HG03280 (cell line): ENCODE data around the gene MOB3C.

Source experiments
- ATAC-seq: cut with Tn5 transposase; IDR thresholded peaks from one replicate; pipeline ENCODE4 v1.9.1; 2021; ENCODE audit warnings: mild to moderate bottlenecking, moderate library complexity; ENCODE audit not compliant: unreplicated experiment

Gene MOB3C

GRCh38 chr1:46639547-46639946 is 22.9 kb upstream of the MOB3C start:
- no peak for ATAC-seq

DNA sequence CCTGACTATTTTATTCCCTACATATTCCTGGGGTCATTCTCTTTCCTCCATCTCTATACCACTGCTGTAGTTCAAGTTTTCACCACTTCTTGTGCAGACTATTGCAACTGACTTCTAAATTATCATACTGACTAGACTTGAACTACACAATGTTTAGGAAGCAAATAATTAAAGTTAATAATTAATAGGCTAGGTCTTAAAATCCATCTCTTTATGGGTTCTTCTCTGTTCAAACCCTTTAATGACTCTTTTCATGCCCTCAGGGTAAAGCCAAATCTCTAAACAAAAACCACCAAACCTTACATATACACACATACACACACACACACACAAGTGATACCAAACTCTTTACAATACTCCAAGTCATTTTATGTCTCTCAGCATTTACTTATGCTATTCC is 22.3 kb upstream of the MOB3C start:
- no peak for ATAC-seq

DNA sequence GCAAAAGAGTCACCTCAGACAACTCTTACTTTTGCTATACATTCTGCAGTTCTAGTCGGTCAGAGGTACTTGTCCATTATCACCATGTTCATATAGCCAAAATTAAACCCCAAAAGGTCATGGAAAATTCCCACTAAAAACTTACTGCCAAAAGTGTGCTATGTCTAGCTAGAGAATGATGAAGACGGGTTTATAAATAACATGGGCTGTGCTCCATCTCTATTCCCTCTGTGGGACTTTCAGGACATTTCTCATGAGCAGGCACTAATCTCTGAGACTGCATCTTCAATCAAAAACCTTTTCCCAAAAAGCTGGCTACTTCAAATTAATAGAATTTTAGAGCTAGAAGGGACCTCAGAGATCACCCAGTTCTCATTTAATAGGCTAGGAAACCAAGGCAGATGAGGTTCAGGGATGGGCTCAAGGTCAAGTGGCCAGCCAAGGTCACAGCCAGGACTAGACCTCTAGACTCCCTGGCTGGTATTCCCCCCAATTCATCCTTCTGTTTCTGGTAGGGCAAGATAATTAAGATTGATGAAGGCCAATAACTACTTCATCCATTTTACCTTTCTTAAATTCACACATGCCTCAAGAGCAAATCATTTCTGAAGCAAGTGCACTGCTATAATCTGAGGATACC is 21.0 kb upstream of the MOB3C start:
- ATAC-seq, result no peak

- ATAC-seq, result no peak
Observed at GRCh38 chr1:46635205-46635604, 18.6 kb upstream of the MOB3C start.

GRCh38 chr1:46630719-46631118 is 14.1 kb upstream of the MOB3C start:
- no peak for ATAC-seq

GRCh38 chr1:46623743-46624644 is 7.4 kb upstream of the MOB3C start:
- no peak for ATAC-seq

DNA sequence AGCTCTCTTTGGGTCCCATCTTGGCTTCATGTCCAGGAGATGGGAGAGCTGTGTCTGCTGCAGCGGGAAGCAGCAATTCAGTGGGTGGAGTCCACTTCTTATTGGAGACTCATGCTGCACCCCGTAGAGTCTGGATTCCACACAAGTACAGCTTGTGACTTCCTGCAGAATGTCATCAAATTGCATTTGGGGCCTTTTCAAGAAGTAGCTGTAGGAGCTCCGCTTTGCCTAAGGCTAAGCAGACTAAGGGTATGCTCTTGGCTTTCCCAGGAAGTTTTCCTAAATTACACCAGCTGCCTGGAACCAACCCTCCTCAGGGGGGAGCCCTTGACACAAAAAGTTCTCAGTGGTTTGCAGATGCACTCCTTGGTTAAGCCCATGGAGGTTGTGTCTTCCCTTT is 5.7 kb upstream of the MOB3C start:
- ATAC-seq, result no peak

DNA sequence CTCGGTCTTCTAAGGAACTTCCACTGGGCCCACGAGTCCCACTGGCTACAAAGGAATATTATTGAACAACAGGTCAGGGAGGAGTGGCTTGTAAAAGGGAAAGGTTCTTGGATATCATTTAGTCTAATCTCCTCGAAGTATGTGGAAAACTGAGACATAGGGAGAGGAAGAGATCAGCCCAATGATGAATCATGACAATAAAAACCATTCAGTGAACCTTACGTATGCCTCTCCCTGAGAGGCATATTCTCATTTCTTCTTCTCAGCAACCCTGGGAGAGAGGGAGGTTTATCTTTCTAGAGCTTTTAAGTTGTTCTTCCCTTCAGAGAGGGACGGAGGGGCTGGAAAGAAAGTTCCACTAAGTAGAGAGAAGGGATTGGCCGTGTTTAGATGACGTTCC is 5.3 kb upstream of the MOB3C start:
- ATAC-seq, result no peak

DNA sequence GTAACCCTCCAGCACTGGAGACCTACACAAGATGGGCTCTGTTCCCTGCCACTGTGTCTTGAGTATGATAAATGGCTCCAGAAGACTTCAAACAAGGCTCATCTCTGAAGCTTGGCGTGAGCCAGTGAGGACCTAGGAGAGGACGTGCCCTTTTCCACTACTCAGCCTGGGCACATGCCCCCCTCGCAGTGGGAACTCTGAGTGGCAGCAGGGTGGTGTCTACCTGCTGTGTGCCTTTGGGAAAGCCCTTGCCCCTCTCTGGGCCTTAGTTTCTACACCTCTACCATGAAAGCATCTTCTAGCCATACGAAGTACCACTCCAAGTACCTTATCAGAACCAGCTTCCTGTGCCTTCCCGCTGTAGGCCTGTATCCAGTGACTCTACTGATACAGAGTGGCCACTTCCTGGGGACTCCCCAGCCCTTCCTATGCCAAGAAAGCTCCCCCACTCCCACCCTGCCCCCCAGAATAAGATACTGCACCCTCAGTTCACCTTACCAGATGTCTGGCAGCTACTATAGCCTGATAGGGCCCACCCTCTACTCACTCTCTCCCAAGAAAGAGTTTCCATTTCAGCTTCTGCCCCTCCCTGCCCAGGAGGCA is 3.1 kb upstream of the MOB3C start:
- no peak for ATAC-seq

DNA sequence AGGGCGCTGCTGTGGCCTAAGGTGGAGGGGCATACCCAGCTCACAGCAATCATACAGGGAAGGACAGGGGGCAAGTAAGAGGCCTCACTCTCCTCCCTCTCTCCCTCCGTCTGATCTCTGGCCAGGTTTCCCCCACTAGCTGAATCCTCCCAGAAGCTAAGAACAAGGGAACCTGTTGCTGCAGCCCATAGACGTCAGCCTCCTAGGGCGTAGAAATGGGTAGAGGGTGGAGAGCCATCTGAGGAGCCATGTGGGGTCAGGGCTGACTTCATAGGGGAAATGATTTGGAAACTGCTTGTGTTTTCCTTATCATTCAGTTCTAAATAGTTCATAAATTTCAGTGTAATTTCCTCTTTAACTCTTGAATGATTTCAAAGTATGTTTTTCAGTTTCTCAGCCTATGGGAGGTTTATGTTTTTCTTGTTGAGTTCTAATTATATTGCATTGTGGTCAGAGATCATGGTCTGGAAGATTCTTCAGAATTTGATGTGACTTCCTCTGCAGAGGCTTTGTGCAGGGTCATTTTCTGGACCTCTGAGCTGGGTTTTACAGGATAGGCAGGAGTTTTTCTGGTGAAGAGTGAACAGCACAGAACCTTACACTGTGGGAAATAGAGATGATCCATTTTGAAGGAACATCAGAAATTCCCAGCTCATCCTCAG is 2.3 kb upstream of the MOB3C start:
- ATAC-seq, result no peak

DNA sequence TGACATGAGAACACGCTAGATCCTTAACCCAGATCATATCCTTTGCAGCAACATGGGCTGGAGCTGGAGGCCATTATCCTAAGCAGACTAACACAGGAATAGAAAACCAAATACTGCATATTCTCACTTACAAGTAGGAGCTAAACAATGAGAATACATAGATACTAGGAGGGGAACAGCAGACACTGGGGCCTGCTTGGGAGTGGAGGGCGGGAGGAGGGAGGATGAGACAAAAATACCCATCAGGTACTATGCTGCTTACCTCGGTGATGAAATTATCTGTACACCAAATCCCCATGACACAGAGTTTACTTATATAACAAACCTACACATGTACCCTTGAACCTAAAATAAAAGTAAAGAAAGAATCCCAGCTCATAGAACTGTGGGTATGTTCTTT is 1.2 kb upstream of the MOB3C start:
- ATAC-seq, result no peak

GRCh38 chr1:46617108-46617800 is 643 bp upstream of the MOB3C start:
- peak; percentile 4 for ATAC-seq

GRCh38 chr1:46615735-46616134 is 876 bp downstream of the MOB3C start:
- ATAC-seq, result no peak

GRCh38 chr1:46615088-46615487 is 1.5 kb downstream of the MOB3C start:
- no peak for ATAC-seq

GRCh38 chr1:46614604-46614984 is 2.0 kb downstream of the MOB3C start:
- no peak for ATAC-seq

GRCh38 chr1:46613661-46614603 is 2.7 kb downstream of the MOB3C start:
- ATAC-seq, result no peak

DNA sequence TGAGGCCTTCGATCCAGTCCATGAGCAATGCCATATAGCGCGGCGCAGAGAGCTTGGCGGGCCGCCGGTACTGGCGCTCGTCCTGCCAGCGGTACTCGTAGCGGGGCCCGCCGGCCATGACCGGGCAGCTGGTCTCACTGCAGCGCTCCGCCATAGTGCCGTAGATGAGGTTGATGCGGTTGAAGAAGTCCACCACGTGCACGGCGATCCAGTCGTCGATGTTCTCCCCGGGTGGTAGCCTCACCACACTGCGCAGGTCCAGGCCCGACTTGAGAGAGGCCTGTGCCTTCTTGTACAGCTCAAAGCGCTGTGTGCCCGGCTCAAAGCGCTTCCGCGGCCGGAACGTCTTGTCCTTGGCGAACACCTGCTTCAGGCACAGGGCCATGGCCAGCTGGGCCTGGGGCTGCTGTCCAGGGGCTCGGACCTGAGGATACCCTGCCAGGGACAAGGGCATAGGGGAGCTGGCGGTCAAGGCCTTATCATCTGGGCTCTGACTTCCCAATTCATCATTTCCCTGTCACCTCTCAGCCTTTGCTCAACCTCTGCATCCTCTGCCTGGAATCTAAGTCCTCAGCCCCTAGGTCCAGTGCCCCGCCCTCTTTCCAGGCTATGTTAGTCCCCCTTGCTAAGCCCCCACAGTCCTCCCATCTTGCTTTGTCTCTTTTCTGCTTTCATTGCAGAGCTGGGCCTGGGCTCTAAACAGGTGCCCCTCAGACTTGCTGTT is 3.5 kb downstream of the MOB3C start:
- no peak for ATAC-seq

DNA sequence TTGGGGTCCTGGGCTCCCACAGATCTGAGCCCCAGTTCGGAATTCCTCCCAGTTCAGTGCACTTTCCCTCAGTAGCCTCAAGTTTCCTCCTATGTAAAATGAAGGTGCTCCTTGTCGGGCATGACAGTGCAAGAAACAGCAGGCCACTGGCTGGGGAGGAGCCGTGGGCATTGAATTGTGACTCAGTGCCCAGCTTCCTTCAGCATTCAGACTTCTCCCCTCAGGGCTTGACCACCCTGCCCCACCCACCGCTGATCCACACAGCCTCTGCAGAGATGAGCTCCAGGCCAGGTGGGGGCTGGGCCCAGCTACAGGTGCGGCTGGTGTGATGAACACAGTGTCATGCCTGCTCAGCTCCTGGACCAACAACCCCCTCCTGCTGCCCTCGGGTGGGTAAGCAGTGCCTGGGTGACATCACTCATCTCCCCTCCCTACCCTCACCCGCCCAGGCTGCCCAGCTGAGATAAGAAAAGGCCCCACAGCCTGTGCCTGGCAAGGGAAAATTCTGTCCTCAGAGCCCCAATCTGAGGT is 4.9 kb downstream of the MOB3C start:
- ATAC-seq, result no peak
